Chondrocyte (in vitro differentiated cells): ENCODE measurements around the gene TMEM106C. TPM values are rescaled to one million over a fixed set of nuclear protein-coding genes. Genes with fewer than 3 reads are reported as not detected.

Source experiments
- DNase-seq: peaks from one replicate; pipeline ENCODE4 v3.0.0; 2021; ENCODE audit warnings: mixed read lengths, low spot score
- H3K27ac Mint-ChIP-seq: one replicate; pipeline ENCODE4 v1.8.0; 2021; ENCODE audit warnings: mild to moderate bottlenecking, moderate library complexity, mixed read lengths; ENCODE audit not compliant: unreplicated experiment
- H3K27me3 Mint-ChIP-seq: 2 replicates; pipeline ENCODE4 v1.8.0; 2021; ENCODE audit warnings: low read depth, mixed read lengths
- H3K36me3 Mint-ChIP-seq: 2 replicates; pipeline ENCODE4 v1.8.0; 2021; ENCODE audit warnings: low read depth, mixed read lengths
- H3K4me1 Mint-ChIP-seq: 2 replicates; pipeline ENCODE4 v1.8.0; 2021; ENCODE audit warnings: low read depth, mild to moderate bottlenecking, mixed read lengths
- H3K4me3 Mint-ChIP-seq: one replicate; pipeline ENCODE4 v1.8.0; 2021; ENCODE audit warnings: mild to moderate bottlenecking, moderate library complexity, mixed read lengths; ENCODE audit not compliant: unreplicated experiment
- H3K9me3 Mint-ChIP-seq: 2 replicates; pipeline ENCODE4 v1.8.0; 2021; ENCODE audit warnings: low read depth, mixed read lengths
- long read RNA-seq: library from polyadenylated mRNA; stranded (forward); transcript quantifications from one replicate; pipeline ENCODE4 v2.0.0, GENCODE V29; 2021
- total RNA-seq: library from RNA; stranded (reverse); gene quantifications from 3 replicates; pipeline ENCODE4 v1.2.1, GENCODE V29; 2021
- TF ChIP-seq, protein P1 (sequence below): fragments of 200-600 bp; sonication (generic); IDR thresholded peaks from 2 replicates; pipeline ENCODE4 v1.5.0; 2021; ENCODE audit warnings: antibody characterized with exemption, mild to moderate bottlenecking, moderate library complexity

The TMEM106C gene, protein sequence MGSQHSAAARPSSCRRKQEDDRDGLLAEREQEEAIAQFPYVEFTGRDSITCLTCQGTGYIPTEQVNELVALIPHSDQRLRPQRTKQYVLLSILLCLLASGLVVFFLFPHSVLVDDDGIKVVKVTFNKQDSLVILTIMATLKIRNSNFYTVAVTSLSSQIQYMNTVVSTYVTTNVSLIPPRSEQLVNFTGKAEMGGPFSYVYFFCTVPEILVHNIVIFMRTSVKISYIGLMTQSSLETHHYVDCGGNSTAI
- 54.3 to 60.1 TPM (median 54.8 TPM) in 3 replicates for total RNA-seq
- long read RNA-seq, transcript TMEM106C-201 (8 exons, 1,394 nt): minor isoform, 30 of 93 reads
- long read RNA-seq, transcript TMEM106C-220 (8 exons, 810 nt): major isoform, 39 of 93 reads
- long read RNA-seq, partial matches to known transcripts: 11 of 93 reads
- long read RNA-seq, other reads (novel, unspliced or antisense): 5 of 93 reads

DNA sequence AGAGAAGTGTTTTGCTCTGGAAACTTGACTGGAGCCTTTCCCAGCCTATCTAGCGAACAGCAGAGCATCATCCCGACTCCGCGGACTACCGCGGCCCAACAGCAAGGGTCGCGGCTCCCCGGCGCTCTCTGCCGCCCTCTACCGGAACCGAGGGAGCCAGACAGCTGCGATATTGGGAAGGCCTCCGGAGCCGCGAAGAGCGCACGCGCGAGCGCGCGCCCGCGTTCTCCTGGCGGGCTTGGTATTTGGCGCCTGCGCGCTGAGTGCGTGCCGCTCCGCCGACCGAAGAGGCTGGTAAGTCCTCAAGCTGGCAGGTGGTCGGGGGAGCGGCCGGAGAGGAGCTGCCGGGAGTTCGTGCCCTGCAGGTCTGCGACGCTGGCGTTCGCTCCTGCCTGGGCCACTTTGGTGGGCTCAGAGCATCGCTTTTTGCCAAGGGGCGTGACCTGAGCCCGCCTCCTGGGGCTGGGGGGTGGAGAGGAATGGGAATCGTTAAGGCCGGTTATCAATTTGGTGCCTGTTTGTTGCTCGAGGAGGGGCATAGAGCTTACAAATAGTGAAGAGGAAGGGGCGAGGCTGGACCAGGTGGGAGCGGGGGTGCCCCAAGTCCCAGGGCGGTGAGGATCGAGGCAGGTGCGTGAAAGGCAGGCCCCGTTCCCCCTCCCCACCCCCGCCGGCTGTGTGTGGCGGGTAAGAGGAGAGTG lies at the start of gene TMEM106C:
Gene TMEM106C, plus strand, starts transcription at position 257 of the 701 bp plus-strand sequence. CDS start 641 bp downstream, outside the sequence.
- no peak for DNase-seq
- peak within 1 kb of the TSS; percentile 55 for H3K27ac Mint-ChIP-seq
- H3K27me3 Mint-ChIP-seq: peaks cover 7% of the 10 kb centered on the region

DNA sequence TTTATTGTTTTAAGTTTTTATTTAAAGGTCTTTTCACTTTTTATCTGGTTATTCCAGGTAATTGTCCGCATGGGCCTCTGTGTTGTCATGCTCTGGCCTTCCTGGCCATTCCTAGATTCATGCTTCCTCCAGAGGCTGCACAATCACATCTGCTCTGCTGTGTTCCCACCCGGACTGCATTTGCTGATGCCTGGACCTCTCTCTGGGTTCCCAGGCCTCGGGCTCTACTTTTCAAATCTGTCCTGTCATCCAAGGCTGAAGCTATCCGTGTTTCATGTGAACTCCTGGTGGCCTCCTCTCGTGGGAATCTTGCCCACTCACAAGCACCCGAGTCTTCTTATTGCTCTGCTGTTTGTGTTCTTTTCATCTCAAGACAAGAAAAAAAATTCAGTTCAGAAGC lies 42.5 kb upstream of the TMEM106C start:
- TF ChIP-seq, protein P1, sequence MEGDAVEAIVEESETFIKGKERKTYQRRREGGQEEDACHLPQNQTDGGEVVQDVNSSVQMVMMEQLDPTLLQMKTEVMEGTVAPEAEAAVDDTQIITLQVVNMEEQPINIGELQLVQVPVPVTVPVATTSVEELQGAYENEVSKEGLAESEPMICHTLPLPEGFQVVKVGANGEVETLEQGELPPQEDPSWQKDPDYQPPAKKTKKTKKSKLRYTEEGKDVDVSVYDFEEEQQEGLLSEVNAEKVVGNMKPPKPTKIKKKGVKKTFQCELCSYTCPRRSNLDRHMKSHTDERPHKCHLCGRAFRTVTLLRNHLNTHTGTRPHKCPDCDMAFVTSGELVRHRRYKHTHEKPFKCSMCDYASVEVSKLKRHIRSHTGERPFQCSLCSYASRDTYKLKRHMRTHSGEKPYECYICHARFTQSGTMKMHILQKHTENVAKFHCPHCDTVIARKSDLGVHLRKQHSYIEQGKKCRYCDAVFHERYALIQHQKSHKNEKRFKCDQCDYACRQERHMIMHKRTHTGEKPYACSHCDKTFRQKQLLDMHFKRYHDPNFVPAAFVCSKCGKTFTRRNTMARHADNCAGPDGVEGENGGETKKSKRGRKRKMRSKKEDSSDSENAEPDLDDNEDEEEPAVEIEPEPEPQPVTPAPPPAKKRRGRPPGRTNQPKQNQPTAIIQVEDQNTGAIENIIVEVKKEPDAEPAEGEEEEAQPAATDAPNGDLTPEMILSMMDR: no peak

More for the DNA sequence above, at the start of gene TMEM106C:
- Mint-ChIP-seq H3K4me1 (peaks cover 36% of the 10 kb centered on the region), H3K36me3 (peaks cover 7% of the 10 kb centered on the region), H3K9me3 (no peaks in the 10 kb centered on the region), H3K4me3 (peak within 1 kb of the TSS; percentile 99)
- TF ChIP-seq, protein P1: peak; percentile 98

DNA sequence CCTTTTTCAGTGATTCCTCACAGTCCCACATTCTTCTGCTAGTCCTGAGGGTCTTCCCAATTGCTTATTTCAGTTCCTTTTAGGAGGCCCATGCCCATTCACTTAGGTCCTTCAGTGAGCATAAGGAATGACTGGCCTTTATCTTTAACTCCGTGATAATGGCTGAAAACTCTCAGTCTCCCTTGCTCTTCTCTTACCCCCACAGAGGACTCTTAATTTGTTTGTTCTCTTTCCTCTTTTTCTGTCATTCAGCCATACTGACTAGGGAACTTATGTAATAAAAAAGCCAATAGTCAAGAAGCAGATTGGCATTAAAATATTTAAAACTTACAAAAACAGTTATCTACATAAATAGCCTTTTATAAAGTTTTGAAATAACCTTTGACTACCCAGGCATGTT lies 41.5 kb upstream of the TMEM106C start:
- no peak overlapping the region for H3K27ac Mint-ChIP-seq
- TF ChIP-seq, protein P1: no peak
- H3K36me3 Mint-ChIP-seq: peaks cover 2% of the 10 kb centered on the region
- H3K4me3 Mint-ChIP-seq: no peak overlapping the region
- H3K27me3 Mint-ChIP-seq: peaks cover 23% of the 10 kb centered on the region
- H3K4me1 Mint-ChIP-seq: no peaks in the 10 kb centered on the region
- H3K9me3 Mint-ChIP-seq: no peaks in the 10 kb centered on the region
- DNase-seq: no peak

More for the DNA sequence above, 42.5 kb upstream of the TMEM106C start:
- Mint-ChIP-seq H3K36me3 (peaks cover 2% of the 10 kb centered on the region), H3K27ac (no peak overlapping the region), H3K4me3 (no peak overlapping the region), H3K9me3 (no peaks in the 10 kb centered on the region), H3K4me1 (no peaks in the 10 kb centered on the region), H3K27me3 (peaks cover 27% of the 10 kb centered on the region)
- no peak for DNase-seq

DNA sequence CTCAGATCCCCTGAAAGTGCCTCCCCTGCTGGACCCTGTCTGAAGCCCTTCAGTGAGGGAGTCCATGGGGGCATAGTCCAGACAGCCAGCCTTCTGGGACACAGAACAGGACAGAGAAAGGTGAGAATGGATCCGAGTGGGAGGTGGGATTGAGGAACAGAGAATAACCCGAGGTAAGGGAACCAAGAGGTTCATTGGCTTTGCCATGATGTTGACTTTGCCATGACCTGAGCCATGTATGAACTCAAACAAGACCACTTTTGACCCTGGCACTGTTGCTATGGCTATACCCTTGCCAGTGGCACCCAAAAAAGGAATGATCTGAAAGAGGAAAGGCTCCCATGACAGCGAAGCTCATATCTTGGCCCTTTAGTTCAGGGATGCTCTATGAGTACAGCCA lies 36.0 kb upstream of the TMEM106C start:
- peaks cover 31% of the 10 kb centered on the region for H3K27me3 Mint-ChIP-seq
- H3K4me1 Mint-ChIP-seq: no peaks in the 10 kb centered on the region
- no peaks in the 10 kb centered on the region for H3K9me3 Mint-ChIP-seq

DNA sequence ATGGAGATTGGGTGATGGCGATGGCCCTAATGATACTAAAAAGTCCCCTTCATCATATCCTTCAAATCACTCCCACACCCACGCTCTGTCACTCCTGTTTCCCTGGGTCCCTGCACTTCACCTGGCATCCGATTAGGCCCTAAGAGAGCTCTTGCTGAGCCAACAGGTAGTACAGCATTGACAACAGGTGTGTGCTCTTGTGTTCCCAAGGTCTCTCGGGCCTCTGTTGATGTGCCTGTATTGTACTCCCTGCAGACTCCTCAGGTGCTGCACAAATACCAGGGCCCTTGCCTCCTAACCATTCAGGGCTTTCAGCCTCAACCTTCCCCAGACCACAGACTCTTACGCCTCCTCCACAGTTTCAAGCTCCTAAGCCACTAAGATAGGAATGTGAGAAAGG lies 32.8 kb upstream of the TMEM106C start:
- no peak overlapping the region for H3K4me3 Mint-ChIP-seq
- no peaks in the 10 kb centered on the region for H3K36me3 Mint-ChIP-seq
- no peaks in the 10 kb centered on the region for H3K9me3 Mint-ChIP-seq
- H3K27me3 Mint-ChIP-seq: peaks cover 14% of the 10 kb centered on the region
- no peak for DNase-seq
- H3K27ac Mint-ChIP-seq: no peak overlapping the region
- TF ChIP-seq, protein P1: no peak
- peaks cover 10% of the 10 kb centered on the region for H3K4me1 Mint-ChIP-seq

More for the DNA sequence above, 36.0 kb upstream of the TMEM106C start:
- H3K36me3 Mint-ChIP-seq: peaks cover 2% of the 10 kb centered on the region
- DNase-seq: no peak
- no peak overlapping the region for H3K27ac Mint-ChIP-seq
- H3K4me3 Mint-ChIP-seq: no peak overlapping the region
- TF ChIP-seq, protein P1: no peak
